IMR-90 (cell line): Measurements from ENCODE around the gene INPP1. TPM values are rescaled to one million over a fixed set of nuclear protein-coding genes. Genes with fewer than 3 reads are reported as not detected.
"Not testable (repeated sequence)": the region's sequence is repeated elsewhere in the genome, so short reads cannot be mapped to it uniquely, and the experiment has no call there.

ENCODE experiments used
- ATAC-seq: fragments of 200-7000 bp; cut with Tn5 transposase; 2 replicates; pipeline ENCODE4 v1.9.1; 2020; ENCODE audit warnings: low read depth, mild to moderate bottlenecking, moderate library complexity
- BruUV-seq: library from RNA; stranded (reverse); fragments of 400-500 nt; replicated peaks from 2 replicates; lab custom pipeline; 2021; lab: Mats Ljungman, UMichigan
- CTCF ChIA-PET: fragments of 300-600 bp; formaldehyde crosslinking; extraction: SDS; loops from one replicate; lab custom pipeline; 2021; ENCODE audit warnings: antibody characterized with exemption; lab: Yijun Ruan, JAX
- POLR2A ChIA-PET: fragments of 300-600 bp; sonication (Branson Sonifier 250); formaldehyde crosslinking; loops from one replicate; lab custom pipeline; 2022; ENCODE audit warnings: antibody characterized with exemption; ENCODE audit not compliant: unreplicated experiment; lab: Charles Lee
- DNase-seq: peaks from one replicate; pipeline ENCODE4 v3.0.0; 2013
- H2AFZ ChIP-seq: replicated peaks from 2 replicates; pipeline ENCODE3; 2013; ENCODE audit warnings: low read length, mild to moderate bottlenecking; ENCODE audit not compliant: poor library complexity
- H2AK5ac ChIP-seq: 2 replicates; pipeline ENCODE4 v1.6.1; 2013; ENCODE audit warnings: low read depth, low read length, inconsistent platforms
- H2AK9ac ChIP-seq: replicated peaks from 2 replicates; pipeline ENCODE3; 2013; ENCODE audit warnings: mild to moderate bottlenecking, low read depth, low read length, moderate library complexity; ENCODE audit not compliant: poor library complexity
- H2BK120ac ChIP-seq: 2 replicates; pipeline ENCODE4 v1.6.1; 2013; ENCODE audit warnings: low read depth, low read length, inconsistent platforms
- H2BK15ac ChIP-seq: 3 replicates; pipeline ENCODE4 v1.6.1; 2013; ENCODE audit warnings: low read depth, low read length, inconsistent platforms
- H2BK20ac ChIP-seq: 2 replicates; pipeline ENCODE4 v1.6.1; 2013; ENCODE audit warnings: low read depth, mild to moderate bottlenecking, inconsistent platforms, low read length, moderate library complexity
- H2BK5ac ChIP-seq: 2 replicates; pipeline ENCODE4 v1.6.1; 2013; ENCODE audit warnings: mild to moderate bottlenecking, low read depth, low read length, inconsistent platforms; ENCODE audit not compliant: poor library complexity, severe bottlenecking
- H3K14ac ChIP-seq: replicated peaks from 2 replicates; pipeline ENCODE4 v1.6.1; 2013; ENCODE audit warnings: low read depth, low read length, inconsistent platforms
- H3K18ac ChIP-seq: 2 replicates; pipeline ENCODE4 v1.6.1; 2013; ENCODE audit warnings: low read depth, low read length, control low read depth
- H3K23ac ChIP-seq: 2 replicates; pipeline ENCODE4 v1.6.1; 2013; ENCODE audit warnings: low read depth, low read length, inconsistent platforms
- H3K27ac ChIP-seq: 2 replicates; pipeline ENCODE4 v1.5.1; 2013; ENCODE audit warnings: mild to moderate bottlenecking, control low read depth, low read length; ENCODE audit not compliant: insufficient read depth
- H3K27me3 ChIP-seq: 2 replicates; pipeline ENCODE4 v1.6.1; 2013; ENCODE audit warnings: low read length; ENCODE audit not compliant: control insufficient read depth, insufficient read depth
- H3K36me3 ChIP-seq: 2 replicates; pipeline ENCODE4 v1.6.1; 2013; ENCODE audit warnings: low read length, mixed read lengths; ENCODE audit not compliant: control insufficient read depth, insufficient read depth
- H3K4ac ChIP-seq: 2 replicates; pipeline ENCODE4 v1.6.1; 2013; ENCODE audit warnings: low read depth, low read length, inconsistent platforms
- H3K4me1 ChIP-seq: 2 replicates; pipeline ENCODE4 v1.6.1; 2013; ENCODE audit warnings: low read length, mixed read lengths; ENCODE audit not compliant: control insufficient read depth, insufficient read depth
- H3K4me2 ChIP-seq: 2 replicates; pipeline ENCODE4 v1.6.1; 2013; ENCODE audit warnings: low read depth, mild to moderate bottlenecking, control low read depth, low read length, moderate library complexity
- H3K4me3 ChIP-seq: 2 replicates; pipeline ENCODE4 v1.5.1; 2013; ENCODE audit warnings: low read depth, mild to moderate bottlenecking, control low read depth, low read length, moderate library complexity; ENCODE audit not compliant: insufficient read depth
- H3K56ac ChIP-seq: 2 replicates; pipeline ENCODE4 v1.6.1; 2013; ENCODE audit warnings: low read length, inconsistent platforms; ENCODE audit not compliant: insufficient read depth; ENCODE audit errors: extremely low read depth
- H3K79me1 ChIP-seq, 2 experiments: 2 replicates each; pipeline ENCODE4 v1.6.1; 2013; ENCODE audit warnings: low read length in 2 of 2, inconsistent platforms in 1 of 2, low read depth in 1 of 2
- H3K9ac ChIP-seq: 2 replicates; pipeline ENCODE4 v1.6.1; 2013; ENCODE audit warnings: low read depth, low read length, control low read depth
- H3K9me1 ChIP-seq: 2 replicates; pipeline ENCODE4 v1.6.1; 2013; ENCODE audit warnings: low read length, inconsistent platforms; ENCODE audit not compliant: insufficient read depth
- H3K9me3 ChIP-seq: 2 replicates; pipeline ENCODE4 v1.6.1; 2013; ENCODE audit warnings: low read length; ENCODE audit not compliant: control insufficient read depth, insufficient read depth
- H4K20me1 ChIP-seq: 2 replicates; pipeline ENCODE4 v1.6.1; 2013; ENCODE audit warnings: low read length, inconsistent platforms; ENCODE audit not compliant: insufficient read depth
- H4K5ac ChIP-seq: 2 replicates; pipeline ENCODE4 v1.6.1; 2013; ENCODE audit warnings: mild to moderate bottlenecking, low read depth, low read length, control low read depth
- H4K8ac ChIP-seq, 2 experiments: 2 replicates each; pipeline ENCODE4 v1.6.1; 2013; ENCODE audit warnings: low read depth in 2 of 2, low read length in 2 of 2, control low read depth in 1 of 2, inconsistent platforms in 1 of 2
- H4K91ac ChIP-seq: 2 replicates; pipeline ENCODE4 v1.6.1; 2013; ENCODE audit warnings: low read depth, low read length, inconsistent platforms; ENCODE audit not compliant: insufficient read depth
- WGBS, 2 experiments: methylation state at CpG; one replicate each; pipeline versions ENCODE4 v1.1.5 to v1.1.7; 2013; ENCODE audit warnings: missing lambda C conversion rate in 2 of 2; ENCODE audit not compliant: insufficient read length in 1 of 2; ENCODE audit errors: extremely low coverage in 2 of 2; 5-methylcytosine and 5-hydroxymethylcytosine counted together
- dilution Hi-C: fragments of 300-500 bp; cut with HindIII; formaldehyde crosslinking; loops from one replicate; pipeline ENCODE4 v1.14.3; 2018; ENCODE audit warnings: low sequenced_read_pairs; ENCODE audit not compliant: unreplicated experiment
- in situ Hi-C: fragments of 300-500 bp; cut with MboI; formaldehyde crosslinking; loops from 3 replicates; pipeline ENCODE4 v1.14.3; 2019; ENCODE audit warnings: low sequenced_read_pairs, inconsistent platforms, mixed read lengths
- intact Hi-C: fragments of 100-400 bp; cut with micrococcal nuclease; formaldehyde crosslinking; loops from 2 replicates; pipeline ENCODE4 v1.10.0; 2022
- polyA plus RNA-seq, 3 experiments: library from polyadenylated mRNA; depleted of rRNA; stranded (reverse); fragments of >200 nt; gene quantifications; 2 replicates each; pipeline ENCODE4 v1.2.3, GENCODE V29; 2012; ENCODE audit warnings: low replicate concordance in 1 of 3
- total RNA-seq: library from RNA; depleted of rRNA; stranded (reverse); fragments of >200 nt; gene quantifications from 2 replicates; pipeline ENCODE4 v1.2.3, GENCODE V29; 2012

Gene INPP1
- total and polyA plus RNA-seq, 2 of the 4 experiments (the other 2 are of a cell fraction) = 4.1 to 10.1 TPM

GRCh38 chr2:190312635-190313025 is 30.8 kb upstream of the INPP1 start:
- H3K56ac ChIP-seq, in situ Hi-C loops, dilution Hi-C loops, H4K8ac ChIP-seq, H4K91ac ChIP-seq, H4K20me1 ChIP-seq, ATAC-seq, H3K36me3 ChIP-seq, H2AFZ ChIP-seq, H3K27ac ChIP-seq, H2BK15ac ChIP-seq, H3K27me3 ChIP-seq, H3K4me1 ChIP-seq, H3K4me2 ChIP-seq, H2AK5ac ChIP-seq, H4K5ac ChIP-seq, POLR2A ChIA-PET, H3K18ac ChIP-seq, BruUV-seq, DNase-seq, H3K4ac ChIP-seq, H2BK120ac ChIP-seq, H2BK20ac ChIP-seq, H3K4me3 ChIP-seq, H3K14ac ChIP-seq, H3K9me3 ChIP-seq, H2BK5ac ChIP-seq, H3K23ac ChIP-seq, H3K9ac ChIP-seq, H3K9me1 ChIP-seq, H2AK9ac ChIP-seq: not testable (repeated sequence)
- 20% methylated on average over 1 of the region's 5 CpGs; no CpG with 5 or more reads in 1 of the 2 experiments for WGBS, 2 experiments
- intact Hi-C loops = loop anchor here (10.0 kb wide), 1 partner anchor 528 kb away; the partner anchor contains the start of genes ORMDL1 and PMS1
- H3K79me1 ChIP-seq = peaks cover 16 to 42% of the 10 kb centered on the region in 2 experiments; a peak in 3 of 4 replicates
- CTCF ChIA-PET = interaction anchor here (0.5 kb wide), 1 partner anchor 193 kb away, joined by 3 read pairs; no protein-coding TSS in a partner anchor
